Osteocyte (in vitro differentiated cells): ENCODE results near the gene DOCK2. TPM values are rescaled to one million over a fixed set of nuclear protein-coding genes. Genes with fewer than 3 reads are reported as not detected.
A peak's percentile ranks its signal among the peaks of the same experiment; 100 is the strongest.

Experiments
- DNase-seq: peaks from one replicate; pipeline ENCODE4 v3.0.0; 2021; ENCODE audit warnings: mixed read lengths; ENCODE audit not compliant: unreplicated experiment; ENCODE audit errors: extremely low spot score
- H3K27ac Mint-ChIP-seq: one replicate; pipeline ENCODE4 v1.8.0; 2021; ENCODE audit warnings: mild to moderate bottlenecking, mixed read lengths; ENCODE audit not compliant: unreplicated experiment
- H3K27me3 Mint-ChIP-seq: one replicate; pipeline ENCODE4 v1.8.0; 2021; ENCODE audit warnings: mixed read lengths; ENCODE audit not compliant: unreplicated experiment
- H3K36me3 Mint-ChIP-seq: one replicate; pipeline ENCODE4 v1.8.0; 2021; ENCODE audit warnings: mixed read lengths; ENCODE audit not compliant: unreplicated experiment
- H3K4me1 Mint-ChIP-seq: one replicate; pipeline ENCODE4 v1.8.0; 2021; ENCODE audit warnings: mixed read lengths; ENCODE audit not compliant: unreplicated experiment
- H3K4me3 Mint-ChIP-seq: one replicate; pipeline ENCODE4 v1.8.0; 2021; ENCODE audit warnings: mild to moderate bottlenecking, moderate library complexity, mixed read lengths; ENCODE audit not compliant: unreplicated experiment
- H3K9me3 Mint-ChIP-seq: one replicate; pipeline ENCODE4 v1.8.0; 2021; ENCODE audit warnings: mixed read lengths; ENCODE audit not compliant: unreplicated experiment
- CTCF ChIP-seq: fragments of 200-600 bp; sonication (generic); IDR thresholded peaks from 2 replicates; pipeline ENCODE4 v1.5.0; 2021; ENCODE audit warnings: antibody characterized with exemption, mild to moderate bottlenecking, moderate library complexity
- microRNA-seq: library from miRNA; unstranded; fragments of <30 nt; microRNA quantifications from one replicate; pipeline ENCODE4 v1.1.0, GENCODE V29; 2020; ENCODE audit not compliant: unreplicated experiment
- total RNA-seq: library from RNA; stranded (reverse); gene quantifications from 2 replicates; pipeline ENCODE4 v1.2.1, GENCODE V29; 2021

Gene DOCK2
- total RNA-seq, 1 donor from 2014 or later, result 11.6 TPM

DNA sequence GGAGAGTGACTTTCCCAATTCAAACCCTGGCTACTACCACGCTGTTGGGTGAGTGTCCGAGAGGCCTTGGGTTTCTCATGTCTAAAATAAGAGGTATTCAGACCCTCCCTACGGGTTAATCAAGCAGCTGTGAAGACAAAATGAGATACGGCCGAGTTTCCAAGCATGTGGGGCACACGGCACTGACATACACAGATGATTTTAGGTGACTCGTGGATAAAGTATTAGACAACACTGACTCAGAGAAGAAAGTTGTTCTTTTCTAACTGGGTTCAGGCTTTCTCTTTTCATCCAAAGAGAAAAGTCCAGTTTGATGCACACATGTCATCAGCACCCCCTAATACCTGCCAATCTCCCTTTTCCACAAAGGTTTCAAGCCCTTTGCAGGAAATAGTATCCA is 484.2 kb downstream of the DOCK2 start:
- Mint-ChIP-seq H3K27me3 (peaks cover 9% of the 10 kb centered on the region), H3K4me3 (no peak overlapping the region), H3K27ac (no peak overlapping the region), H3K4me1 (peaks cover 2% of the 10 kb centered on the region), H3K9me3 (peaks cover 12% of the 10 kb centered on the region), H3K36me3 (no peaks in the 10 kb centered on the region)
- TF ChIP-seq CTCF, result no peak
- DNase-seq, result peak; percentile 21

GRCh38 chr5:170126061-170126460 is 489.0 kb downstream of the DOCK2 start:
- Mint-ChIP-seq H3K27me3 (peaks cover 6% of the 10 kb centered on the region), H3K9me3 (peaks cover 26% of the 10 kb centered on the region), H3K27ac (no peak overlapping the region), H3K4me3 (no peak overlapping the region), H3K36me3 (no peaks in the 10 kb centered on the region), H3K4me1 (peaks cover 8% of the 10 kb centered on the region)
- no peak for DNase-seq
- no peak for TF ChIP-seq CTCF

DNA sequence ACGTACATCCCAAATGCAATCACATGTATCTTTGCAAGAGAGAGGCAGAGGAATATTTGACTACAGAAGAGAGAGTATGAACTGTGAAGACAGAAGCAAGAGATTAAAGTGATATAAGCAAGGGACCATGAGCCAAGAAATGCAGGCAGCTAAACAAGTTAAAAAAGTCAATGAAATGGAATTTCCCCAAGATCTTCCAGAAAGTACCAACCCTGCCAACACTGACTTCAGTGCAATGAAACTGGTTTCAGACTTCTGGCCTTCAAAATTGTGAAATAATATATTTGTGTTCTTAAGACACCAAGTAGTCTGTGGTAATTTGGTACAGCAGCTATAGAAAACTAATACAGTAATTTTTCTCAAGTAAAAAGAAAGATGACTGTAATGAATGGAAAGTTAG is 489.6 kb downstream of the DOCK2 start:
- H3K27ac Mint-ChIP-seq, result no peak overlapping the region
- peaks cover 26% of the 10 kb centered on the region for H3K9me3 Mint-ChIP-seq
- peaks cover 8% of the 10 kb centered on the region for H3K4me1 Mint-ChIP-seq
- H3K27me3 Mint-ChIP-seq, result peaks cover 5% of the 10 kb centered on the region
- no peak for DNase-seq
- no peak for TF ChIP-seq CTCF
- no peaks in the 10 kb centered on the region for H3K36me3 Mint-ChIP-seq
- H3K4me3 Mint-ChIP-seq, result no peak overlapping the region

DNA sequence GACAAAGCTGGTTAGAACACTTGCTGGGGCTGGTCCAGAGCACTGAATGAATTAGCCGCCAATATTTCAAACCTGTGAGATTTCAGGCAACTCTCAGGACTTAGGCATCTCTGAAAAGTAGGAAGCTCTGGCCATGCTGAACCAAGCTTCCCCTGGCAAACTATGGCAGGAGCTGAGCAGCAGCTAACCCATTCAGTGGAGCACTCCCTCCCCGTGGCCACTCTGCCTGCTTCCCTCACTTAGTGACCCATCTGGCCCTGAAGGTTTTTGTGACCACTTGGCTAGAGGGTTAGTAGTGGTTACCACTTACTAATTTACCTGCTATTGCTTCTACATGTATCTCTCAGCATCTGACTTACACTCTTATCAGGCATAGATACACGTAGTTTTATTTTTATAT is 494.2 kb downstream of the DOCK2 start:
- Mint-ChIP-seq H3K4me3 (no peak overlapping the region), H3K9me3 (peaks cover 15% of the 10 kb centered on the region), H3K27ac (no peak overlapping the region), H3K27me3 (no peaks in the 10 kb centered on the region), H3K4me1 (peaks cover 33% of the 10 kb centered on the region), H3K36me3 (no peaks in the 10 kb centered on the region)
- DNase-seq, result peak; percentile 34
- TF ChIP-seq CTCF, result no peak

DNA sequence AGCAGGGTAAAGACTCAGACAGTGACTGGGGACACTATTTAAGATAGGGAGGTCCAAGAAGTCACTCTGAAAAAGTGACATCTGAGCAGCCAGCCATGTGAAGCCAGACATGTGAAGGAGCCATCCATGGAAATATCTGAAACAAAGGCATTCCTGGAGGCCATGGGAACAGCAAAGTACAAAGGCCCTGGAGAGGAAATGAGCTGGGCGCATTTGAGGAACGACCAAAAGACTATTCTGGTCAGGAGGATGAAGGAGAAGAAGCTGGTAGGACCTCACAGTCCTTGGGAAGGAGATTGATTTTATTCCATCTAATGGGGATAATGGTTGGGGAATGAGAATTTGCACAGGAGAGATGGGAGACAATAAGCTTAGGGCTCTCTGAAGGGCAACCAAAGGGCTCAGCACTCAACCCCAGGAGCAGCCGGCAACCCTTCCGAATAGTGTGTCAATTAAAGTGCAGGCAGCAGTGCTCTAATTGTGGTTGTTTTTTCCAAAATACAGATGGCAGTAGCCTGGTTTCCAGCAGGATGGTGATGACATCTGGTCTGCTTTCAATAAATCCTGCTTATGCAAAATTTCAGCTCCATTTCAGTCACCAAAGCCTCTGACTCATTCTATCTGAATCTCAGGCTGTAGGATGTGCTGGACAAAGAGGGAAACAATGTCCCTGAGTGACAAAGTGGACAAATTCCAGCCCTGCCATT is 495.3 kb downstream of the DOCK2 start:
- H3K4me3 Mint-ChIP-seq, result no peak overlapping the region
- TF ChIP-seq CTCF, result no peak
- peaks cover 33% of the 10 kb centered on the region for H3K4me1 Mint-ChIP-seq
- peak; percentile 34 for DNase-seq
- H3K36me3 Mint-ChIP-seq, result no peaks in the 10 kb centered on the region
- H3K27me3 Mint-ChIP-seq, result no peaks in the 10 kb centered on the region
- H3K27ac Mint-ChIP-seq, result peak overlapping the region; percentile 43
- peaks cover 5% of the 10 kb centered on the region for H3K9me3 Mint-ChIP-seq

Small RNA genes within 50 kb of the gene (microRNA-seq; reads per million reads assigned to microRNA genes)
- not detected for gene MIR378E

Other genes starting within 250 kb of the DOCK2 start
- 40.4 and 40.5 TPM in 2 replicates for gene SPDL1, start 53.5 kb upstream of the DOCK2 start, total RNA-seq